GM10266 (cell line): ENCODE results near the gene STKLD1.

Source experiments
- DNase-seq: peaks from one replicate; pipeline ENCODE4 v3.0.0; 2012; ENCODE audit errors: extremely low spot score
- CTCF ChIP-seq: IDR thresholded peaks from 2 replicates; pipeline ENCODE4 v1.5.1; 2012; ENCODE audit warnings: mild to moderate bottlenecking, low read depth; ENCODE audit not compliant: control insufficient read depth, insufficient read depth; ENCODE audit errors: missing control alignments

The STKLD1 gene

GRCh38 chr9:133397370-133397769 is 21.2 kb downstream of the STKLD1 start:
- no peak for DNase-seq
- no peak for TF ChIP-seq CTCF

GRCh38 chr9:133397895-133398294 is 21.7 kb downstream of the STKLD1 start:
- TF ChIP-seq CTCF, result no peak
- no peak for DNase-seq

- no peak for TF ChIP-seq CTCF
- DNase-seq, result no peak
These were observed 24.1 kb downstream of the STKLD1 start for GRCh38 chr9:133400292-133400691.

- no peak for DNase-seq
These were observed 25.4 kb downstream of the STKLD1 start for GRCh38 chr9:133401588-133401987.

GRCh38 chr9:133402689-133403088 is 26.5 kb downstream of the STKLD1 start:
- no peak for TF ChIP-seq CTCF

More at GRCh38 chr9:133401588-133401987, 25.4 kb downstream of the STKLD1 start:
- no peak for TF ChIP-seq CTCF

GRCh38 chr9:133403766-133404453 is 27.7 kb downstream of the STKLD1 start:
- TF ChIP-seq CTCF, result peak; percentile 53
- no peak for DNase-seq

More at GRCh38 chr9:133402689-133403088, 26.5 kb downstream of the STKLD1 start:
- no peak for DNase-seq

- no peak for TF ChIP-seq CTCF
- DNase-seq, result no peak
These were observed 28.4 kb downstream of the STKLD1 start for GRCh38 chr9:133404454-133405002.
